Measurements from ENCODE around the gene PCDH15.

- TF ChIP-seq CTCF (conservative IDR thresholded peaks at IDR 0.05; ENCODE audit: low read length) (no peak), EZH2phosphoT487 (IDR thresholded peaks at IDR 0.05; ENCODE audit: borderline replicate concordance) (no peak)
These were observed 322.4 kb downstream of the PCDH15 start for GRCh38 chr10:54478601-54479000.

Measured in Loucy (cell line).